K562 (cell line): ENCODE results near the gene OXA1L. TPM values are rescaled to one million over a fixed set of nuclear protein-coding genes. Genes with fewer than 3 reads are reported as not detected.

Experiments
- ARID2 ChIP-seq: fragments of 450-650 bp; IDR thresholded peaks from 2 replicates; pipeline ENCODE4 v1.6.1; 2017; ENCODE audit warnings: antibody characterized with exemption, mild to moderate bottlenecking
- GTF2A2 ChIP-seq: IDR thresholded peaks from 2 replicates; pipeline ENCODE4 v1.6.1; 2016; ENCODE audit warnings: mild to moderate bottlenecking, missing genetic modification characterization, missing compliant biosample characterization
- JUND ChIP-seq, 2 experiments: IDR thresholded peaks; 2 replicates in 1 of 2; 3 replicates in 1 of 2; pipeline ENCODE4 v1.6.1; 2011; ENCODE audit warnings: borderline replicate concordance in 2 of 2, low read depth in 2 of 2, low read length in 2 of 2, improper control_type of control experiment in 1 of 2, missing biosample characterization in 1 of 2, missing genetic modification characterization in 1 of 2, missing genetic modification reagents in 1 of 2
- UBTF ChIP-seq, 2 experiments: IDR thresholded peaks; 2 replicates each; pipeline ENCODE4 v1.6.1; 2012; ENCODE audit warnings: improper control_type of control experiment in 2 of 2, low read depth in 2 of 2, low read length in 2 of 2, borderline replicate concordance in 1 of 2
- ZBTB11 ChIP-seq, 3 experiments: fragments of 200-800 bp in 1 of 3; fragments of 250-450 bp in 1 of 3; fragments of 450-650 bp in 1 of 3; sonication (Bioruptor Pico) in 1 of 3; sonication (Bioruptor generic) in 1 of 3; formaldehyde crosslinking in 1 of 3; IDR thresholded peaks; 2 replicates each; pipeline versions ENCODE4 v1.6.1 to v1.8.0; 2016 to 2022; ENCODE audit warnings: mild to moderate bottlenecking in 2 of 3, missing genetic modification characterization in 2 of 3, missing compliant biosample characterization in 1 of 3, moderate library complexity in 1 of 3
- ZBTB40 ChIP-seq, 2 experiments: fragments of 450-650 bp in 1 of 2; sonication (generic) in 1 of 2; formaldehyde crosslinking in 1 of 2; IDR thresholded peaks; 2 replicates each; pipeline versions ENCODE4 v1.7.1 to v1.9.0; 2016 to 2022; ENCODE audit warnings: inconsistent platforms in 1 of 2, mild to moderate bottlenecking in 1 of 2, missing genetic modification reagents in 1 of 2
- polyA plus RNA-seq, 8 experiments: library from polyadenylated mRNA; depleted of rRNA in 4 of 8; stranded (reverse) in 5 of 8; unstranded in 3 of 8; fragments of >200 nt; fragmentation: Nextera tagmentation in 2 of 8; fragmentation: Illumina TruSeq in 1 of 8; extraction: Ambion mirVana in 2 of 8; extraction: Trizol in 1 of 8; gene quantifications; 2 replicates each; pipeline versions ENCODE4 v1.2.1 to v1.2.3, GENCODE V29; 2011 to 2014; ENCODE audit warnings: inconsistent platforms in 1 of 8, missing spikeins in 1 of 8
- total RNA-seq, 7 experiments: library from RNA; depleted of rRNA in 6 of 7; stranded (reverse); fragments of >200 nt in 6 of 7; fragmentation: Illumina TruSeq in 2 of 7; extraction: Trizol in 2 of 7; gene quantifications; 2 replicates each; pipeline versions ENCODE4 v1.2.1 to v1.2.3, GENCODE V29; 2011 to 2021; ENCODE audit warnings: low replicate concordance in 1 of 7

Gene OXA1L
- total and polyA plus RNA-seq, 9 of the 15 experiments (the other 6 are each of a cell fraction or from before 2014, with no cell fraction given) = 100 to 204 (median 145) TPM

GRCh38 chr14:22767323-22767589 lies 768 bp downstream of the OXA1L start (continued):
- peak; percentile 15; the same call in 1 of the 2 replicates for TF ChIP-seq ZBTB40 (IDR thresholded peaks at IDR 0.05)
- TF ChIP-seq ZBTB40 (CRISPR knock-in tag; IDR thresholded peaks at IDR 0.05) = no peak
- TF ChIP-seq ARID2 = no peak
- peak in 1 of 3 experiments; percentile 13; a peak in 1 of 6 replicates for TF ChIP-seq ZBTB11 (CRISPR knock-in tag; IDR thresholded peaks at IDR 0.05)
- TF ChIP-seq UBTF (IDR thresholded peaks at IDR 0.05; ENCODE audit: borderline replicate concordance in 1 of 2, low read depth in 2 of 2, low read length in 2 of 2) = 0 out of 4 replicates have a peak, but pooled peaks of 1 of the 2 experiments have one; percentile 56
- 0 out of 2 replicates have a peak, but pooled peaks have one; percentile 13 for TF ChIP-seq JUND (IDR thresholded peaks at IDR 0.05; ENCODE audit: borderline replicate concordance, low read depth, low read length)
- no peak for TF ChIP-seq JUND (tag; IDR thresholded peaks at IDR 0.05; ENCODE audit: borderline replicate concordance, low read depth, low read length)
- TF ChIP-seq GTF2A2 = no peak
